ENCODE data around the gene RBPJL. TPM values are rescaled to one million over a fixed set of nuclear protein-coding genes. Genes with fewer than 3 reads are reported as not detected.

The RBPJL gene
- total RNA-seq, 2 donors from 2014 or later, result not detected

GRCh38 chr20:45283551-45284057 lies 23.0 kb upstream of the RBPJL start:
- ATAC-seq (replicated peaks in 1 of 2) (no peak), DNase-seq (no peak)
- no peak overlapping the region for H3K27ac Mint-ChIP-seq
- no peaks in the 10 kb centered on the region for H3K36me3 Mint-ChIP-seq (ENCODE audit: insufficient read depth in 2 of 2)
- no peaks in the 10 kb centered on the region for H3K9me3 Mint-ChIP-seq
- peaks cover 42% of the 10 kb centered on the region for H3K27me3 Mint-ChIP-seq (ENCODE audit: low read depth)
- no peak overlapping the region for H3K4me3 Mint-ChIP-seq
- no peaks in the 10 kb centered on the region for H3K4me1 Mint-ChIP-seq (ENCODE audit: low read depth)

DNA sequence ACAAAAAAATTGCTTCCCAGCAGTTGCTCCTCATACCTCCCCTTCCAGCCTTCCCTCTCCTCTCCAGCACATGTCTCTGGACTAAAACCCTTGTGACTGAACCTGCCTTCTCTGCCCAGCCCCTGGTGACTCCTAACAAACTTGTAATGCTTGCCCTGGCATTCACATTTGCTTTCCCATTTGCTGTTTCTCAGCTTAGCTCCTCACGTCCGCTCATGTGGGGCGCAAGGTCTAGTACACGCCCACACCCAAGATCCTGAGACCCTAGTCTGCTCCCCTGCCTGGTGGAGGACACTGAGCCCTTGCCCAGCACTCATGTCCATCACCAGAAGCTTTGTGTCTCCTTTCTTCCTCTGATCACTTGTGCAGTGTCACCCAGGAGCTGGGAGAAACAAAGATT lies 18.3 kb upstream of the RBPJL start:
- Mint-ChIP-seq H3K27me3 (ENCODE audit: low read depth) (peaks cover 37% of the 10 kb centered on the region), H3K9me3 (no peaks in the 10 kb centered on the region), H3K27ac (no peak overlapping the region), H3K36me3 (ENCODE audit: insufficient read depth in 2 of 2) (no peaks in the 10 kb centered on the region), H3K4me1 (ENCODE audit: low read depth) (no peaks in the 10 kb centered on the region), H3K4me3 (no peak overlapping the region)
- DNase-seq, result no peak
- ATAC-seq (replicated peaks in 1 of 2), result no peak

GRCh38 chr20:45288860-45289259 lies 17.8 kb upstream of the RBPJL start:
- DNase-seq (no peak), ATAC-seq (replicated peaks in 1 of 2) (no peak)
- Mint-ChIP-seq H3K4me3 (no peak overlapping the region), H3K36me3 (ENCODE audit: insufficient read depth in 2 of 2) (no peaks in the 10 kb centered on the region), H3K4me1 (ENCODE audit: low read depth) (peaks cover 2% of the 10 kb centered on the region), H3K27ac (no peak overlapping the region), H3K9me3 (no peaks in the 10 kb centered on the region), H3K27me3 (ENCODE audit: low read depth) (peaks cover 39% of the 10 kb centered on the region)

DNA sequence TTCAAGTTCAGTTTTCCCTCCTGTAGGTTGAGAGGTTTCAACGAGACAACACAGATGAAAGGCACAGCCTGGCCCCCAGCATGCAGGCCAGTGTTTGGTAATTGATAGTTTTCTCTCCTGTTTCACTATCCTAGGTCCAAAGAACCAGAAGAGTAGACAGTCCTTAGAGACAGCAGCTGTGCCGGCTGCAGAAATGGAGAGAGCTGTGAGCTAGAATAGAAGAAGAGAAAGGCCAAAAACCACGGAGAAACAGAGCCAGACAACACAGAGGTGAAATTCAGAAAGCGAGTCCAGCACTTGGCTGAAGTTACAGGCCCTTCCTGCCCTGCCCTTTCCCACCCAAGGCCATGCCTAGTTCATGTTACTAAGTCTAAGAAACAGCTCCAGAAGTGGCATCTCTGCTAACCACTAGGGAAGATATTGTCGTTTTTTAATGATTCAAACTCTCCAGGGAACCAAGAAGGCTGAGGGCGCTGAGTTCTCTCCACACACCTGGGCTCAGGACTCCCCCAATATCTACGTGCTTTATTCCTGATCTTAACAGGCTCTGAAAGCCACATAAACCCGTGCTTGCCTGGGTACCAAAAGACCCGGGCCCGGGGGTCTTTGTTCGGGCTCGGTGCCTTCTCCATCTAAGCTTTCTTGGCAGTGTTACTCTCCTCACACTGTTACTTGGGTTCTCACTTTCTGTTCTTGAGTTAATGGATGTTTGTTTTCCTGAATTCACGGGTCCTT lies 16.5 kb upstream of the RBPJL start:
- H3K9me3 Mint-ChIP-seq, result peaks cover 0 to 2% of the 10 kb centered on the region in 2 donors
- DNase-seq (no peak), ATAC-seq (replicated peaks in 1 of 2) (no peak)
- H3K36me3 Mint-ChIP-seq (ENCODE audit: insufficient read depth in 2 of 2), result peaks cover 0 to 4% of the 10 kb centered on the region in 2 donors
- peaks cover 48% of the 10 kb centered on the region for H3K27me3 Mint-ChIP-seq (ENCODE audit: low read depth)
- peaks cover 5% of the 10 kb centered on the region for H3K4me1 Mint-ChIP-seq (ENCODE audit: low read depth)
- H3K27ac Mint-ChIP-seq, result no peak overlapping the region
- no peak overlapping the region for H3K4me3 Mint-ChIP-seq

GRCh38 chr20:45290677-45291355 lies 15.8 kb upstream of the RBPJL start:
- Mint-ChIP-seq H3K9me3 (peaks cover 0 to 2% of the 10 kb centered on the region in 2 donors), H3K4me1 (ENCODE audit: low read depth) (peaks cover 5% of the 10 kb centered on the region), H3K4me3 (no peak overlapping the region), H3K27me3 (ENCODE audit: low read depth) (peaks cover 53% of the 10 kb centered on the region), H3K27ac (no peak overlapping the region), H3K36me3 (ENCODE audit: insufficient read depth in 2 of 2) (peaks cover 0 to 4% of the 10 kb centered on the region in 2 donors)
- DNase-seq (peak; percentile 64 to 79), ATAC-seq (replicated peaks in 1 of 2) (peak; percentile 34 to 44)

DNA sequence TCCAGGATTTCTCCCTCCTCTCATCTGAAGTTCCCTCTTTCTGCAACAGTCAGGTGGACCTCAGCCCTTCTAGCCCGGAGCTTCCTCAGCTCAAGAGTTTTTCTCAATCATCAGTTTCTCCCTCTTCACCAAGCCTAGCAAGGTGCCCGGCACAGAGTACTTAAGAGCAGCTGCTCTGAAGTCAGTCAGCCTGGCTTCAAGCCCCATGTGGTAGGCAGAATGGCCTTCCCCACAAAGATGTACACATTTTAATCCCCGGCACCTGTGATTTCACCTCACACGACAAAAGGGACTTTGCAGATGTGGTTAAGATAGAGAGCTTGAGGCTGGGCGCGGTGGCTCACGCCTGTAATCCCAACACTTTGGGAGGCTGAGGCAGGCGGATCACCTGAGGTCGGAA lies 15.1 kb upstream of the RBPJL start:
- Mint-ChIP-seq H3K4me1 (ENCODE audit: low read depth) (peaks cover 5% of the 10 kb centered on the region), H3K27ac (no peak overlapping the region), H3K4me3 (no peak overlapping the region), H3K27me3 (ENCODE audit: low read depth) (peaks cover 53% of the 10 kb centered on the region), H3K36me3 (ENCODE audit: insufficient read depth in 2 of 2) (peaks cover 0 to 4% of the 10 kb centered on the region in 2 donors), H3K9me3 (peaks cover 0 to 2% of the 10 kb centered on the region in 2 donors)
- no peak for ATAC-seq (replicated peaks in 1 of 2)
- no peak for DNase-seq

DNA sequence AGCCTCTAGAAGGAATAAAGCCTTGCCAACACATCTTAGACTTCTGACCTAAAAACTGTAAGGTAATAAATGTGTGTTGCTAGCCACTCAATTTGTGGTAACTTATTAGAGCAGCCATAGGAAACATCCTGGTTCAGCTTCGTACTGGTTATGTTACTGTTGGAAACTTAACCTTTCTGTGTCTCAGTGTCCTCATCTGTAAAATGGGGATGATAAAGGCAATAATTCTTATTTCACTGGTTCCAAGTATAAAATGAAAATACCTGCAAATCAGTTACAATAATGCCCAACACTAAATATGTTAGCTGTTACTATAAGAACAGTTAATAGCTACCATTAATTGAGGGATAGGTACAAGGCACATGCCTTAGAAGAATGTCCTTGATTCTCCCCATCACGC lies 14.3 kb upstream of the RBPJL start:
- Mint-ChIP-seq H3K9me3 (peaks cover 0 to 2% of the 10 kb centered on the region in 2 donors), H3K4me3 (no peak overlapping the region), H3K27ac (no peak overlapping the region), H3K4me1 (ENCODE audit: low read depth) (peaks cover 5% of the 10 kb centered on the region), H3K36me3 (ENCODE audit: insufficient read depth in 2 of 2) (peaks cover 0 to 4% of the 10 kb centered on the region in 2 donors), H3K27me3 (ENCODE audit: low read depth) (peaks cover 51% of the 10 kb centered on the region)
- ATAC-seq (replicated peaks in 1 of 2) (no peak), DNase-seq (no peak)

GRCh38 chr20:45293041-45294002 lies 13.3 kb upstream of the RBPJL start:
- peaks cover 47% of the 10 kb centered on the region for H3K27me3 Mint-ChIP-seq (ENCODE audit: low read depth)
- H3K27ac Mint-ChIP-seq, result no peak overlapping the region
- ATAC-seq (replicated peaks in 1 of 2) (peak; percentile 87 to 90), DNase-seq (peak; percentile 87 to 90)
- peak overlapping the region; percentile 79 for H3K4me3 Mint-ChIP-seq
- peaks cover 0 to 2% of the 10 kb centered on the region in 2 donors for H3K9me3 Mint-ChIP-seq
- peaks cover 5% of the 10 kb centered on the region for H3K4me1 Mint-ChIP-seq (ENCODE audit: low read depth)
- H3K36me3 Mint-ChIP-seq (ENCODE audit: insufficient read depth in 2 of 2), result peaks cover 0 to 4% of the 10 kb centered on the region in 2 donors

DNA sequence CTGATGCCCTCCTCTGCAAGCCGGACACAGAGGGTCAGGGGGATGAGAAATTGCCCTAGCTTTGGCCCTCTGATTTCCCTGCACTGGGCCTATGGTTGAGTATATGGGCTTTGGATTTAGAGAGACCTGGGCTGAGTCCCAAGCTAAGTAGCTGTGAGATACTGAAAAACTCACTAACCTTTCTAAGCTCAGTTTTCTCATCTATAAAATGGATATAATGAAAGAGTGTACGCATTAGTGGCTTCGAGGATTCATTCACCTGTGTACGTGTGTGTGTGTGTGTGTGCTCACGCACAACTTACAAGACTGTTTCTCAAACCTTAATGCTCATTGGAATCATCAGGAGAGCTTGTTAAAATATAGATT lies 12.7 kb upstream of the RBPJL start:
- Mint-ChIP-seq H3K9me3 (peaks cover 0 to 2% of the 10 kb centered on the region in 2 donors), H3K4me1 (ENCODE audit: low read depth) (peaks cover 5% of the 10 kb centered on the region), H3K27me3 (ENCODE audit: low read depth) (peaks cover 40% of the 10 kb centered on the region), H3K36me3 (ENCODE audit: insufficient read depth in 2 of 2) (peaks cover 0 to 4% of the 10 kb centered on the region in 2 donors), H3K27ac (no peak overlapping the region), H3K4me3 (peak overlapping the region; percentile 79)
- DNase-seq (no peak), ATAC-seq (replicated peaks in 1 of 2) (no peak)

GRCh38 chr20:45294659-45295058 lies 12.0 kb upstream of the RBPJL start:
- Mint-ChIP-seq H3K27me3 (ENCODE audit: low read depth) (peaks cover 40% of the 10 kb centered on the region), H3K36me3 (ENCODE audit: insufficient read depth in 2 of 2) (peaks cover 0 to 4% of the 10 kb centered on the region in 2 donors), H3K9me3 (peaks cover 0 to 2% of the 10 kb centered on the region in 2 donors), H3K4me3 (no peak overlapping the region), H3K27ac (no peak overlapping the region), H3K4me1 (ENCODE audit: low read depth) (peaks cover 5% of the 10 kb centered on the region)
- DNase-seq, result no peak
- no peak for ATAC-seq (replicated peaks in 1 of 2)

DNA sequence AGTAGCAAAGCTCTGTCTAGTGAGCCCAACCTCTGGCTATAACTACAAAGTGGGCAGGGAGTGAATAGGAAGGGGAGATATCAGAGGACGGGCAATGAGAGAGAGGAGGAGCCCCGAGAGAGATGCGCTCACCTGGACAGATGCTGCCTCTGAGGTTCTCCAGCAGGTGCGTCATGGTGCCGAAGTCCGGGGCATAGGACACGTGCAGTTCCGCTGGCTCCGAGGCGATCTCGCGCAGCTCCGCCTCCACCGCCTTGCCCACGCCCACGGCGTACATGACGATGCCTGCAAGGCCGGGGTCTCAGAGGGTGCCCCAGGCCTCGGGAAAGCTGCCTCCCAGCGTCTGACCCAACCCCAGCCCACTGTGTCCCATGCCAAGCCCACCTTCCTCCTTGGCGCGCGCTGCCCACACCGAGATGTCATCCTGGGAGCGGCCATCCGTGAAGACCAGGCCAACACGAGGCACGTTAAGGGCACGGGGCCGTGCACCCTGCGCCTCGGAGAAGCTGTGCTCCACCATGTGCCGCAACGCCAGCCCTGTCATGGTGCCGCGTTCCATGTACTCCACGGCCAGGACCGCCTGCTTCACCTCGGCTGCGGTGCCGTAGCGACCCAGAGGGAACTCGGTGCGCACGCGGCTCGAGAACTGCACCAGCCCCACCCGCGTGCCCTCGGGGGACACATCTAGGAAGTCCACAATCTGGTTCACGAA lies 8.7 kb upstream of the RBPJL start:
- no peak for ATAC-seq (replicated peaks in 1 of 2)
- H3K27ac Mint-ChIP-seq, result no peak overlapping the region
- H3K9me3 Mint-ChIP-seq, result peaks cover 0 to 2% of the 10 kb centered on the region in 2 donors
- peaks cover 54% of the 10 kb centered on the region for H3K27me3 Mint-ChIP-seq (ENCODE audit: low read depth)
- peaks cover 0 to 4% of the 10 kb centered on the region in 2 donors for H3K36me3 Mint-ChIP-seq (ENCODE audit: insufficient read depth in 2 of 2)
- DNase-seq, result no peak
- H3K4me1 Mint-ChIP-seq (ENCODE audit: low read depth), result peaks cover 33% of the 10 kb centered on the region
- no peak overlapping the region for H3K4me3 Mint-ChIP-seq

- Mint-ChIP-seq H3K9me3 (peaks cover 0 to under 1% of the 10 kb centered on the region in 2 donors), H3K36me3 (ENCODE audit: insufficient read depth in 2 of 2) (peaks cover 0 to 5% of the 10 kb centered on the region in 2 donors), H3K4me3 (no peak overlapping the region), H3K4me1 (ENCODE audit: low read depth) (peaks cover 40% of the 10 kb centered on the region), H3K27ac (no peak overlapping the region), H3K27me3 (ENCODE audit: low read depth) (peaks cover 61% of the 10 kb centered on the region)
- ATAC-seq (replicated peaks in 1 of 2) (no peak), DNase-seq (no peak)
Measured at GRCh38 chr20:45299786-45300185, 6.9 kb upstream of the RBPJL start.
